Tibial nerve (tissue), 4 donors: Measurements from ENCODE around the gene ADGRD1.

ENCODE experiments used
- EP300 ChIP-seq, 2 donors: sonication (generic); formaldehyde crosslinking; IDR thresholded peaks; one replicate each; pipeline ENCODE4 v1.6.1; 2017; ENCODE audit warnings: antibody characterized with exemption in 2 of 2, mild to moderate bottlenecking in 1 of 2
- POLR2A ChIP-seq, 2 donors: fragments of 450-650 bp; IDR thresholded peaks; one replicate each; pipeline ENCODE4 v1.6.1; 2017; ENCODE audit warnings: antibody characterized with exemption in 2 of 2, mild to moderate bottlenecking in 2 of 2, moderate library complexity in 2 of 2
- TF ChIP-seq, protein P1 (sequence below), 5 experiments: fragments of 200-600 bp in 3 of 5; fragments of 450-650 bp in 2 of 5; sonication (generic) in 3 of 5; IDR thresholded peaks; one replicate each; pipeline ENCODE4 v1.5.1; 2016 to 2019; ENCODE audit warnings: antibody characterized with exemption in 5 of 5, mild to moderate bottlenecking in 3 of 5, moderate library complexity in 2 of 5

DNA sequence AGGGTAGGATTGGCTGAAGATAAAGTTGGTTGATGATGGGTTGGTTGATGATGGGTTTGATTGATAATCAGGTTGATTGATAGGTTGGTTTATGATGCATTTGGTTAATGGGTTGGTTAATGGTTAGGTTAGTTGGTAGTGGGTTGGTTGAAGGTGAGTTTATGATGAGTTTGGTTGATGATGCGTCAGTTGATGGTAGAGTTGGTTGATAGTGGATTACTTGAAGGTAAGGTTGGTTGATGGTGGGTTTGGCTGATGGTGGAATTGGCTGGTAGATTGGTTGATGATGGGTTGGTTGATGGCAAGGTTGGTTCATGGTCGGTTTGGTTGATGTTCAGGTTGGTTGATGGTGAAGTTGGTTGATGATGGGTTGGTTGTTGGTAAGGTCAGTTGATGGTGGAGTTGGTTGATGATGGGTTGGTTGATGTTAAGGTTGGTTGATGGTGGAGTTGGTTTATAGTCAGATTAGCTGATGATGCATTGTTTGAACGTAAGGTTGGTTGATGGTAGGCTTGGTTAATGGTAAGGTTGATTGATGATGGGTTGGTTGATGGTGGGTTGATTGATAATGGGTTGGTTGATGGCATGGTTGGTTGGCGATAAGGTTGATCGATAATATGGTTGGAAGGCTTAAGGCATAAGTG, 146.4 kb downstream of the ADGRD1 start:
- no peak for TF ChIP-seq POLR2A (IDR thresholded peaks at IDR 0.05)
- TF ChIP-seq EP300 (IDR thresholded peaks at IDR 0.05): no peak
- TF ChIP-seq, protein P1, sequence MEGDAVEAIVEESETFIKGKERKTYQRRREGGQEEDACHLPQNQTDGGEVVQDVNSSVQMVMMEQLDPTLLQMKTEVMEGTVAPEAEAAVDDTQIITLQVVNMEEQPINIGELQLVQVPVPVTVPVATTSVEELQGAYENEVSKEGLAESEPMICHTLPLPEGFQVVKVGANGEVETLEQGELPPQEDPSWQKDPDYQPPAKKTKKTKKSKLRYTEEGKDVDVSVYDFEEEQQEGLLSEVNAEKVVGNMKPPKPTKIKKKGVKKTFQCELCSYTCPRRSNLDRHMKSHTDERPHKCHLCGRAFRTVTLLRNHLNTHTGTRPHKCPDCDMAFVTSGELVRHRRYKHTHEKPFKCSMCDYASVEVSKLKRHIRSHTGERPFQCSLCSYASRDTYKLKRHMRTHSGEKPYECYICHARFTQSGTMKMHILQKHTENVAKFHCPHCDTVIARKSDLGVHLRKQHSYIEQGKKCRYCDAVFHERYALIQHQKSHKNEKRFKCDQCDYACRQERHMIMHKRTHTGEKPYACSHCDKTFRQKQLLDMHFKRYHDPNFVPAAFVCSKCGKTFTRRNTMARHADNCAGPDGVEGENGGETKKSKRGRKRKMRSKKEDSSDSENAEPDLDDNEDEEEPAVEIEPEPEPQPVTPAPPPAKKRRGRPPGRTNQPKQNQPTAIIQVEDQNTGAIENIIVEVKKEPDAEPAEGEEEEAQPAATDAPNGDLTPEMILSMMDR (IDR thresholded peaks at IDR 0.05): no peak
